Esophagus squamous epithelium (tissue), 4 donors: ENCODE measurements around the gene RNF126.

Experiments
- CTCF ChIP-seq, 6 experiments: fragments of 450-650 bp in 4 of 6; fragments of 200-600 bp in 2 of 6; sonication (generic) in 2 of 6; IDR thresholded peaks; one replicate each; pipeline ENCODE4 v1.5.1; 2016 to 2019; ENCODE audit warnings: antibody characterized with exemption in 6 of 6, mild to moderate bottlenecking in 4 of 6, moderate library complexity in 4 of 6
- POLR2A ChIP-seq, 4 donors: fragments of 450-650 bp; IDR thresholded peaks; one replicate each; pipeline ENCODE4 v1.6.1; 2017; ENCODE audit warnings: antibody characterized with exemption in 4 of 4, mild to moderate bottlenecking in 4 of 4, moderate library complexity in 3 of 4

- no peak for TF ChIP-seq POLR2A (IDR thresholded peaks at IDR 0.05)
- no peak for TF ChIP-seq CTCF (IDR thresholded peaks at IDR 0.05)
Observed at GRCh38 chr19:625257-625656, 37.8 kb downstream of the RNF126 start.
